Retinal pigment epithelial cell (primary cell): Measurements from ENCODE around the gene PCSK6.

Experiments
- DNase-seq: peaks from one replicate; pipeline ENCODE4 v3.0.0-alpha.2; 2010; ENCODE audit warnings: low read depth
- H3K4me3 ChIP-seq: 2 replicates; pipeline ENCODE4 v1.5.1; 2011; ENCODE audit warnings: mild to moderate bottlenecking, low read length, control low read depth, moderate library complexity
- CTCF ChIP-seq: conservative IDR thresholded peaks from 2 replicates; pipeline ENCODE4 v1.5.1; 2011; ENCODE audit warnings: low read depth, low read length, control low read depth, inconsistent platforms

Gene PCSK6

GRCh38 chr15:101504373-101504772, 14.9 kb upstream of the PCSK6 start:
- DNase-seq, result no peak

DNA sequence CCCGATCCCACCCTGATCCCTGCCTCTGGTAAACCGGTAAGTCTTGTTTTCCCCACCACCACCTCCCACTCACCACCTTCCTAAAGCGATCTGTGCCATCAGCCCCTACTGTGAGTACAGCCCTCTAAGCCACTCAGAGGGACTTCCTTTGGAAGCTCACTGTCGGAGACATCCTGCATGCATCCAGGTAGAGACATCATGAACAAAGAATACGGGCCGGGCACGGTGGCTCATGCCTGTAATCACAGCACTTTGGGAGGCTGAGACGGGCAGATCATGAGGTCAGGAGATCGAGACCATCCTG, 13.7 kb upstream of the PCSK6 start:
- no peak for TF ChIP-seq CTCF
- no peak overlapping the region for H3K4me3 ChIP-seq
- no peak for DNase-seq

More at GRCh38 chr15:101504373-101504772, 14.9 kb upstream of the PCSK6 start:
- H3K4me3 ChIP-seq, result no peak overlapping the region
- no peak for TF ChIP-seq CTCF

- DNase-seq, result no peak
- H3K4me3 ChIP-seq, result no peak overlapping the region
- no peak for TF ChIP-seq CTCF
Measured at GRCh38 chr15:101502572-101503295, 13.2 kb upstream of the PCSK6 start.

DNA sequence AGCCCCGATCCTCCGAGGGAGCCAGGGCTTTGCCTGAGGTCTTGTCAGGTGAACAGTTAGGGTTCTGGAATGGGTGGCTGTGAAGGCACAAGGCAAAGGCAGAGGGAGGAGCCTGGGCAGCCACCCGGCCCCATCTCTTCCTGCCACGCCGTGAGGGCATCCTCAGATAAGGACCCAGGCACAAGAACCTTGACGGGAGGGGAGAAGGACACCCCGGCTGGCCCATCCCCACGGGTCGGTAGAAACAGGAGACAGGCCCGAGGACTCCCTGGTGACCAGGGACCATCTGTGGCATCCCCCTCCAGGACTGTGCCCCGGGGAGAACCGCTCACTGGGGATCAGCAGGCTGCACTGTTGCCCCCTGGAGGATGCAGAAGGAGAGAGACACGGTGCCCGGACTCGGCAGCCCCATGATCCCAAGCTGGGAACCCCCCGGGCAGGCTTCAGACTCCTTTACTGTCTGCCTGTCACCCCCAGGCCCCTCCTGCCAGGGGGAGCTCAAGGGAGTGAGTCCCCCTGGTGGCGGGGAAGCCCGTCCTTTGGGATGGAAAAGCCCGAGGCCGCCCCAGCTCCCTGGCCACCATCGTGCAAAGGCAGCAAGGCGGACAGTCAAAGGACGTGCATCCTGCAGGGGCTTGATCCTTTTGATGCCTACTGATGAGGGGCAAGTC, 12.3 kb upstream of the PCSK6 start:
- DNase-seq, result no peak
- TF ChIP-seq CTCF, result peak; percentile 72
- H3K4me3 ChIP-seq, result no peak overlapping the region

DNA sequence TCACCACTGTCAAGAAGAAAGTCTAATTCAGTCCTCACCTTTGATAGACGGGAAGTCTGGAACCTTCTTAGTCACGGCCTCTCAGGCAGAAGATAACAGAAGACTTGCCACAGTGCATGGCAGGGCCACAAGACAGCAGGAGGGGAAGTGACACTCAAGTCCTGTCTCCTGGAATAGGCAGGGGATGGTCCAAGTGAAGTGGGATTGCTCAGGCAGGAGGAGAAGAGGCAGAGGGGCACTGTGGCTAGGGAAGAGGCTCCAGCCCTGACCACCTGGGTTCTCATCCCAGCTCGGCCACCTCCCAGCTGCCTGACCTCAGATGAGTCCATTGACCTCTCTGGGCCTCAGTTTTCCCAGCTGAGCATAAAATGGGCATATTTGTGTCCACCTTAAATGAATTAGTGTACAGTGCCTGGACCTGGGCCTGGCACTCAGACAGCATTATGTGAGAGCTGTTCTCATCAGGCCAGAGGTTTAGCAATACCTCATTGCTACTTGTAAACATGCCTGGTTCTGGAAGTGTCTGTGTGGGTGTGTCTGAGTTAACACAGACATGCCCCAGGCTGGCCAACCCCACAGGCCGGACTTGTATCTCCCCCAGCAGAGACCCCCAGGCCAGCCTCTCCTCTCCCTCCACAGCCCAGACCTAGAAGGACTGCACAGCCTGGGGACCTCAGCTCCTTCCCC, 11.5 kb upstream of the PCSK6 start:
- no peak overlapping the region for H3K4me3 ChIP-seq
- no peak for TF ChIP-seq CTCF
- no peak for DNase-seq

- H3K4me3 ChIP-seq, result no peak overlapping the region
- no peak for TF ChIP-seq CTCF
- no peak for DNase-seq
Measured at GRCh38 chr15:101499863-101500713, 10.6 kb upstream of the PCSK6 start.
